K562 (cell line): ENCODE measurements around the gene RRP9.

ENCODE experiments used
- CREB5 ChIP-seq: fragments of 250-450 bp; sonication (Bioruptor Pico); IDR thresholded peaks from 2 replicates; pipeline ENCODE4 v1.5.0; 2020; ENCODE audit warnings: mild to moderate bottlenecking
- GATAD2B ChIP-seq: fragments of 450-650 bp; IDR thresholded peaks from 2 replicates; pipeline ENCODE4 v1.6.1; 2017; ENCODE audit warnings: mild to moderate bottlenecking, borderline replicate concordance
- HNRNPLL ChIP-seq: fragments of 200-400 bp; formaldehyde crosslinking; IDR thresholded peaks from 2 replicates; pipeline ENCODE4 v1.6.1; 2017; ENCODE audit warnings: low read length, low read depth, mild to moderate bottlenecking; ENCODE audit not compliant: poor library complexity, severe bottlenecking
- JUND ChIP-seq, 2 experiments: IDR thresholded peaks; 2 replicates in 1 of 2; 3 replicates in 1 of 2; pipeline ENCODE4 v1.6.1; 2011; ENCODE audit warnings: borderline replicate concordance in 2 of 2, low read depth in 2 of 2, low read length in 2 of 2, improper control_type of control experiment in 1 of 2, missing biosample characterization in 1 of 2, missing genetic modification characterization in 1 of 2, missing genetic modification reagents in 1 of 2
- POLR2A ChIP-seq: fragments of 450-650 bp; conservative IDR thresholded peaks from 2 replicates; pipeline ENCODE4 v1.6.1; 2016
- PPARD ChIP-seq: fragments of 250-450 bp; sonication (Bioruptor Pico); IDR thresholded peaks from 2 replicates; pipeline ENCODE4 v1.8.0; 2022; ENCODE audit warnings: inconsistent platforms, mild to moderate bottlenecking, moderate library complexity
- RBM14 ChIP-seq: fragments of 200-400 bp; formaldehyde crosslinking; IDR thresholded peaks from 2 replicates; pipeline ENCODE4 v1.6.1; 2018; ENCODE audit warnings: low read depth, mild to moderate bottlenecking, low read length, moderate library complexity, borderline replicate concordance; ENCODE audit not compliant: insufficient read depth
- SIN3A ChIP-seq, 2 experiments: fragments of 150-350 bp in 1 of 2; IDR thresholded peaks; 2 replicates each; pipeline ENCODE4 v1.6.1; 2011 to 2016; ENCODE audit warnings: borderline replicate concordance in 2 of 2, low read depth in 2 of 2, low read length in 2 of 2, mild to moderate bottlenecking in 2 of 2, moderate library complexity in 2 of 2; ENCODE audit not compliant: control insufficient read depth in 1 of 2
- ZNF274 ChIP-seq: IDR thresholded peaks from 2 replicates; pipeline ENCODE4 v1.6.1; 2011; ENCODE audit warnings: low read depth, mild to moderate bottlenecking, low read length, moderate library complexity, borderline replicate concordance
- TF ChIP-seq, protein P1 (sequence below), 3 experiments: IDR thresholded peaks in 2 of 3; conservative IDR thresholded peaks in 1 of 3; 2 replicates each; pipeline ENCODE4 v1.5.1; 2011 to 2012; ENCODE audit warnings: low read length in 3 of 3, mild to moderate bottlenecking in 3 of 3, control low read depth in 2 of 3, improper control_type of control experiment in 1 of 3, inconsistent platforms in 1 of 3, low read depth in 1 of 3, mixed read lengths in 1 of 3, moderate library complexity in 1 of 3; ENCODE audit not compliant: insufficient read depth in 2 of 3

DNA sequence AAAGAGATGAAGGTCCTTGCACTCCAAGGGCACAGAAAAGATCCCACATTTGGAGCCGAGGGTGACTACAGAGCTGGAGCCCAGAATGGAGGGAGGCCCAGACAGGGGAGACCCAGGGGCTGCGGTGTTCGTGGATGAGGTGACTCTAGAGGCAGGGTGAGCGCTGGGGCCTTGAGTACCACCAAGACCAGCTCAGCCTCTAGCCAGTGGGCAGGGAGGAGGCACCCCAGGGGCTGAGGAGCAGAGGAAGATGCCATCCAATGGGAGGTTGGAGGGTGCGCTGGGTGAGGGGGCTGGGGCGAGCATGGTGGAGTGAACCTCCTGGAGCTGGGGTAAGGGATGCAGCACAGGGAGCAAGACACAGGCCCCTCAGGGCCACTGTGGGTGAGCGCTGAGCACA, 13.3 kb downstream of the RRP9 start:
- TF ChIP-seq SIN3A (IDR thresholded peaks at IDR 0.05; ENCODE audit: borderline replicate concordance in 2 of 2, control insufficient read depth in 1 of 2, low read depth in 2 of 2, low read length in 2 of 2), result no peak
- TF ChIP-seq ZNF274, result no peak
- TF ChIP-seq RBM14, result no peak
- TF ChIP-seq PPARD (CRISPR knock-in tag), result no peak
- TF ChIP-seq GATAD2B, result no peak
- TF ChIP-seq, protein P1, sequence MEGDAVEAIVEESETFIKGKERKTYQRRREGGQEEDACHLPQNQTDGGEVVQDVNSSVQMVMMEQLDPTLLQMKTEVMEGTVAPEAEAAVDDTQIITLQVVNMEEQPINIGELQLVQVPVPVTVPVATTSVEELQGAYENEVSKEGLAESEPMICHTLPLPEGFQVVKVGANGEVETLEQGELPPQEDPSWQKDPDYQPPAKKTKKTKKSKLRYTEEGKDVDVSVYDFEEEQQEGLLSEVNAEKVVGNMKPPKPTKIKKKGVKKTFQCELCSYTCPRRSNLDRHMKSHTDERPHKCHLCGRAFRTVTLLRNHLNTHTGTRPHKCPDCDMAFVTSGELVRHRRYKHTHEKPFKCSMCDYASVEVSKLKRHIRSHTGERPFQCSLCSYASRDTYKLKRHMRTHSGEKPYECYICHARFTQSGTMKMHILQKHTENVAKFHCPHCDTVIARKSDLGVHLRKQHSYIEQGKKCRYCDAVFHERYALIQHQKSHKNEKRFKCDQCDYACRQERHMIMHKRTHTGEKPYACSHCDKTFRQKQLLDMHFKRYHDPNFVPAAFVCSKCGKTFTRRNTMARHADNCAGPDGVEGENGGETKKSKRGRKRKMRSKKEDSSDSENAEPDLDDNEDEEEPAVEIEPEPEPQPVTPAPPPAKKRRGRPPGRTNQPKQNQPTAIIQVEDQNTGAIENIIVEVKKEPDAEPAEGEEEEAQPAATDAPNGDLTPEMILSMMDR (IDR thresholded peaks at IDR 0.05 in 2 of 3, conservative IDR thresholded peaks at IDR 0.05 in 1 of 3; ENCODE audit: insufficient read depth in 2 of 3, low read depth in 1 of 3, low read length in 3 of 3), result no peak
- TF ChIP-seq POLR2A, result no peak
- no peak for TF ChIP-seq HNRNPLL
- no peak for TF ChIP-seq CREB5 (CRISPR knock-in tag)
- no peak for TF ChIP-seq JUND (IDR thresholded peaks at IDR 0.05; ENCODE audit: borderline replicate concordance, low read depth, low read length)
- TF ChIP-seq JUND (tag; IDR thresholded peaks at IDR 0.05; ENCODE audit: borderline replicate concordance, low read depth, low read length), result no peak
